HG03460 (cell line): ENCODE measurements around the gene C1orf21.

Experiments used
- ATAC-seq: cut with Tn5 transposase; IDR thresholded peaks from one replicate; pipeline ENCODE4 v1.9.1; 2021; ENCODE audit not compliant: unreplicated experiment

The C1orf21 gene

DNA sequence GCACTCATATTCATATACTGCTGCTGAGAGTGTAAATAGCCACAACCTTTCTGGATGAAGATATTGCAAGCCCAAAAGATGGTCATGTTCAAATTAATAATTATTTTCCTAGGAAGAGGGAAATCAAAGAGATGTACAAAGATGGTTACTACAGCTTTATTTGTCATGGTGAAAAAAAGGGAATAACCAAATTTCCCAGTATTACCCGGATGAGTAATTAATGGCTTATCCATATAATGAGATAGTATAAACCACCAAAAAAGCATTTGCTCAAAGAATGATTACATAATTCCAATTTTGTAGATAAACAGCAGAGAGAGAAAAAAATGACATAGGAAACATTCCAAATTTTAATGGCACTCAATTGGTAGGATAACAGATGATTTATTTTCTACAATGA lies 165.6 kb downstream of the C1orf21 start:
- no peak for ATAC-seq

DNA sequence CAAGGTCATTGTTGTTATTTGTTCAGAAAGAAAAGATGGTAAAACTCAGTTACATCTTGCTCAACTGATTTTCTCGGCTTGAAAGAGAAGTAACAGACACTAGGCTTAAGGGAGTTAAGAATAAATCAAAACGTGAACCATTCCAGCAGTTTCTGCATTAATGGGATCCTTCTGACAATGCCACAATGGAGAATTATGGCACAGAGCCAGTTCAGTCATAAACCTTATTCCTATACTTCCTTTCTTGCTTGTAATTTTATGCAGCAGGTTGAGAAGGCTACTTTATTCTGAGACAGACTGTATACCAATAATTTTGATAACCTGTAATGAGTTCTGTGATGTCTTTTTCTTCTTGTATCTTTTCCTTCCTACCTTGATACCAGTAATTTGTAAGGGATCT lies 167.0 kb downstream of the C1orf21 start:
- no peak for ATAC-seq

DNA sequence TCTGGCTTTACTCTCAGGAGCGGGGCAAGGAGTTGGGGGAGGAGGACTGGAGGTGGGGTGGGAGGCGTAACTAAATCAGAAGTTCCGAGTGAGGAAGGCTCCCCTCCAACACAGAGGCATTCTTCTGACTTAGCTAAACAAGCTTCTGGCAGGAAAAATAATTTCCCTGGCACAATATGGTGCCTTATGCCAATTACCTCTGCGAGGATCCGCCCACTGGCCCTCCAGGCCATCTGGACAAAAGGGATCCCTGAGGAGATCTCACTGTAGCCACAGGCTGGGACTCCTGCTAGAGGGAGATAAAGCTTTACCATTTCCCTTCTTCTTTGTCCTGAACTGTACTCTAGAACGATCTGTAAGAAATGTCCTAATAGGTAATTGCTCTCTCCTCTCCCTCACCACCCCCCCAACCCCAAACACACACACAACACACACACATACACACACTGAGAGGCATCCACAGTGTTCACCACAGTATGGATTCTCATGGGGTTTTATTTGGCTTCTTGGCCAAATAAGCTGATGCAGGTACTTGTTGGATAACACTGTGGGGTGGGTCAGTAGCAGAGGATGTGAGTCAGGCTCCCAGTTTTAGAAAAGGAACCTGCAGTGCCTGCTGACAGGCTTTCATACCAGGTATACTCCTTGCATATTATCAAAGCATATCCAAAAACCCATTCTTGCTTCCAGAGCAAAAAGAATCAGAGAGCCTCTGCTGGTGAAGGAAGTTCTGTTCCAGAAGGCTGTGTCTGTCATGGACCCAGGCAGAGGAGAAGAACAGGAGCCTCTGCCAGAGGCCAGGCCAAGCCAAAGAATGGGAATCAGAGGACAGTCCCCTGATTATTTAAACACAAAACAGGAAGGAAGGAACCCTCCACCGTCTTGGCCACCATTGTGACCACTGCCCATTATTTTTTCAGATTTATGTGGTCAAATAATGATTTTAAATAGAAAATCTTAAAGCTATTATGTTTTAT lies 169.1 kb downstream of the C1orf21 start:
- ATAC-seq: no peak

- no peak for ATAC-seq
These were observed 169.8 kb downstream of the C1orf21 start for GRCh38 chr1:184556665-184557064.

GRCh38 chr1:184557423-184558347 lies 170.9 kb downstream of the C1orf21 start:
- ATAC-seq: no peak

DNA sequence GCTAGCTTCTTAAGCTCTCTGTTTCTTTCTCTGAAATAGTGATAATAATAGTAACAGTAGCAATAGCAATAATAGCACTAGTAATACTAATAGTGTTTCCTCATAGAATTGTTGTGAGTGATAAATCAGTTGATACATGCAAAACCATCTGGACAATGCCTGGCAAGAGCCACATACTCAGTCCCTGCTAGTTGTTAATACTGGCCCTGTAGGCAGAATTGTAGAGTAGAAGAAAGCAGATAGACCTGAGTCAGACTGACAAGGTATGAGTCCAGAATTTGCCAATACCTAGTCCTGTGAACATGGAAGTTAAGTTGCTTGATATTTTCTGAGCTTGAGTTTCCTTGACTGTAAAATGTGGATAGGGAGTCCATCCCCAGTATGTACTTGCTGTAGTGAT lies 171.9 kb downstream of the C1orf21 start:
- ATAC-seq: no peak

DNA sequence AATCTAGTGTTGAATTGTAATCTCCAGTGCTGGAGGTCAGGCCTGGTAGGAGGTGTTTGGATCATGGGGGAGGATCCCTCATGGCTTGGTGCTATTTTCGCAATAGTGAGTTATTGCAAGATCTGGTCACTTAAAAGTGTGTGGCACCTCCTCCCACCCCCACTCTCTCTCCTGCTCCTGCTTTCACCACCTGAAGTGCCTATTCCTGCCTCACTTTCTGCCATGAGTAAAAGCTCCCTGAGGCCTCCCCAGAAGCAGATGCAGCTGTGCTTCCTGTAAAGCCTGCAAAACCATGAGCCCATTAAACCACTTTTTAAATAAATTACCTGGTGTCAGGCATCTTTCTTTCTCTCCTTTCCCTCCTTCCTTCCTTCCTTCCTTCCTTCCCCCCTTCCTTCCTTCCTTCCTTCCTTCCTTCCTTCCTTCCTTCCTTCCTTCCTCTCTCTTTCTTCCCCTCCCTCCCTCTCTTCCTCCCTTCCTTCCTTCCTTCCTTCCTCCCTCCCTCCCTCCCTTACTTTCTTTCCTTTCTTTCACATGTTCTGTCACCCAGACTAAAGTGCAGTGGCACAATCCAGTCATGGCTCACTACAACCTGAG lies 172.4 kb downstream of the C1orf21 start:
- no peak for ATAC-seq

DNA sequence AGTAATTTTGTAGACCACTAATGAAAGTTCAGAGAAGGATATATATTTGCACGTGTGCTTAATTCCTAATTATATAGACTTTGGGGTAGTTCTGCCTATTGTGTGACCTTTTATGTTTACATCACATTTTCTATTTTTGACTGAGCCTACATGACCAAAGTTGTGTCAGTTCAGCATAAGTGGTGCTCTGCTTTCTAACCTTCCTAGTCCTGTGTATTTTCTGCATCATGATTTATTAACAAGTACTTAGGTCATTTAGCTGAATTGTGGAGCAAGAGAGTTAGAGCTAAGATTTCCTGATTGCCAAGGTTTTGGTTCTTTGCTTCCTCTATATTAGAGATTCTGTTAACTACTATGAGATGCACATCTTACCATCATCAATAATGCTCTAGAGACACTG lies 176.0 kb downstream of the C1orf21 start:
- no peak for ATAC-seq

- ATAC-seq: no peak
These were observed 176.5 kb downstream of the C1orf21 start for GRCh38 chr1:184563308-184563707.

DNA sequence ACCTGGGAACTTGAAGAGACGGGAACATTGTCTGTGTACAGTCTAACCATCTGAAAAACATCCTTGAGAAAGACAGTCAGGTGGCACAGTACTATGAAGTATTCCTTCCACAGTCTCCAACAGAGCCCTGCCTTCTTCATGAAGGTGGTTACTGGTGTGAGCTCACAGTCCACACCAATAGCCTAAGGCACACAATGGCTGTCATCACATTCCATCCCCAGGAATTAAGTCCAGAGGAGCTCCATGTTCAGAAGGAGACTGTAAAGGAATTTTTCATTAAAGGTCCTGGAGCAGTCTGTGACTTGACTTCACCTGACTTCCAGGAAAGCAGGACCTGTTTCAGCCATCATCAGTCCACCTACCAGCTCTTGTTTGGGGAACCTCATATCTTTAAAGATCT lies 180.2 kb downstream of the C1orf21 start:
- no peak for ATAC-seq

DNA sequence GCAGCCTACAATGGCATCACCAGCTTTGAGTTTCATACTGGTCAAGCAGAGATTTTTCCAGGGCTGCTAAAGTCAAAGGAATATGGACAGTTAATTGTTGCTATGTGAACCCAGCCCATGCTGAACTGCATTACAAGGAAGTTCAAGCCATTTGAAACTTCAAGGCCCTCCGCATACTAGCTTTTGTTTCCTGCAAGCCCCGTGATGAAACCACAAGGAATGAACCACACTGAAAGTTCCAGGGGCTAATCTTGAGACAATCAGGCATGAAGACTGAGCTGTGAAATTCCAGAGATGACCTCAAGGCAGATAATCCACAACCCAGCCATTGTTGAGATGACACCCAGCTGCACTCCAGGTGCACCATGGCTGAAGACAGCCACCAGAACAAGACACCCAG lies 180.8 kb downstream of the C1orf21 start:
- ATAC-seq: no peak

- no peak for ATAC-seq
These were observed 181.3 kb downstream of the C1orf21 start for GRCh38 chr1:184568148-184568547.

DNA sequence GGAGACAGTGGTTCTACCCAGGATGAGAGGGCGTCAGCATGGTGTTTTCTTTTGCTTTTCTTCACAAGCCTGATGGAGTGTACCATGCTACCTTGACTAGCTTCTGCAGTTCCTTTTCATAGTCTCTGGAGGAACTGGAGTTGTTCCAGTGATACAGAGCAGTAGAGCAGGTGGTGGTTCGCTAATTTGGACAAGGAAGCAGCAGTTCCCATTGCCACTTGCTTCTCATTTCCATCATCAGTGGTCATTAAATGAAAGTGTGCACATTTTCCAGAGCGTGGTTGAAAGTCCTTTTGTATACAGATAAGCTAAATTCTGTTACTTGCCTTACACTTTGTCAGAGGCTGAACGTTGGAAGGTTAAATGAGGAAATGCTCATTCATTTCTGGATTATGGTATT lies 182.3 kb downstream of the C1orf21 start:
- no peak for ATAC-seq

GRCh38 chr1:184574588-184574987 lies 187.8 kb downstream of the C1orf21 start:
- ATAC-seq: no peak

GRCh38 chr1:184576822-184577221 lies 190.0 kb downstream of the C1orf21 start:
- ATAC-seq: no peak

- no peak for ATAC-seq
These were observed 190.5 kb downstream of the C1orf21 start for GRCh38 chr1:184577319-184577718.

- no peak for ATAC-seq
These were observed 195.6 kb downstream of the C1orf21 start for GRCh38 chr1:184582411-184582810.

GRCh38 chr1:184583849-184584248 lies 197.0 kb downstream of the C1orf21 start:
- ATAC-seq: no peak

GRCh38 chr1:184588701-184589100 lies 201.9 kb downstream of the C1orf21 start:
- ATAC-seq: no peak

DNA sequence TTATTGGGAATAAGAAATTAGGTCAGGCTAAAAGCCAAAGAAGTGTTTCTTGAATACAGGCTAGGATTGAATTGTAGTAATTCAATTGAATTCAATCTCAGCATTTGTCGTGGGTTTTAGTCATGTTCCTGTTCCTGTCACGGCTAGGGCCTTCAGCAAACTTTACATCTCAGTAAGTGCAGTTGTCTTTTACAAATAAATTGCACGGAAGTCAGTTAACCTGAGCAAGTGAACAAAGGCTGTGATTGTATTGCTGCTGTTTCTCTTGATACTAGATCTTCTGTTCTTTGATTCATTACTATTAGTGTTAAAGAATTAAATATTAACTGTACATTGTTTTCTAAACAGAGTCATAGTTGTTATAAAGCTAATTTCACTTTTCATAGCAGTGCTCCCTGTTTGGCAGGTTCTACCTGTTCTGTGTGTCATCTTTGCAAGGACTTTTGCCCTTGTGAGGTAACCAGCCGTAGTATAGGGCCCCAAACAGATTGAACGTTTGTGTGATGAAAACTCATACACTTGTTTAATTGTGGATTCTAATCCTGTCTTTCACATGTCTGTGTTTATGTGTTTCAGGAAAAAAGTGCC lies 203.4 kb downstream of the C1orf21 start:
- no peak for ATAC-seq

GRCh38 chr1:184593597-184593996 lies 206.8 kb downstream of the C1orf21 start:
- ATAC-seq: no peak
